Mesenchymal stem cell (in vitro differentiated cells and primary cell): ENCODE results near the gene RPS25.

ENCODE experiments used
- DNase-seq: peaks from one replicate; pipeline ENCODE4 v3.0.0-alpha.2; 2013
- H2AFZ ChIP-seq: one replicate; pipeline ENCODE4 v1.6.1; 2013; ENCODE audit warnings: low read depth, mild to moderate bottlenecking, control low read depth, inconsistent platforms, low read length, moderate library complexity
- H2AK5ac ChIP-seq: 2 replicates; pipeline ENCODE4 v1.6.1; 2013; ENCODE audit warnings: low read length, moderate library complexity, mild to moderate bottlenecking, inconsistent platforms; ENCODE audit not compliant: severe bottlenecking
- H2BK120ac ChIP-seq: one replicate; pipeline ENCODE4 v1.6.1; 2013; ENCODE audit warnings: low read depth, mild to moderate bottlenecking, inconsistent platforms, low read length, moderate library complexity
- H2BK12ac ChIP-seq, 2 experiments: one replicate each; pipeline ENCODE4 v1.6.1; 2013; ENCODE audit warnings: inconsistent platforms in 2 of 2, low read length in 2 of 2, mild to moderate bottlenecking in 2 of 2, moderate library complexity in 2 of 2, control low read depth in 1 of 2
- H2BK15ac ChIP-seq: one replicate; pipeline ENCODE4 v1.6.1; 2013; ENCODE audit warnings: mild to moderate bottlenecking, low read depth, inconsistent platforms; ENCODE audit not compliant: poor library complexity, severe bottlenecking
- H2BK5ac ChIP-seq: 2 replicates; pipeline ENCODE4 v1.6.1; 2013; ENCODE audit warnings: low read depth, mild to moderate bottlenecking, low read length, control low read depth, inconsistent platforms; ENCODE audit not compliant: poor library complexity, severe bottlenecking
- H3K14ac ChIP-seq, 2 experiments: one replicate each; pipeline ENCODE4 v1.6.1; 2013; ENCODE audit warnings: inconsistent platforms in 2 of 2, low read length in 2 of 2, control low read depth in 1 of 2, mild to moderate bottlenecking in 1 of 2, moderate library complexity in 1 of 2
- H3K18ac ChIP-seq, 2 experiments: one replicate each; pipeline ENCODE4 v1.6.1; 2013; ENCODE audit warnings: inconsistent platforms in 2 of 2, low read length in 2 of 2, control low read depth in 1 of 2, low read depth in 1 of 2, mild to moderate bottlenecking in 1 of 2
- H3K23ac ChIP-seq, 2 experiments: one replicate each; pipeline ENCODE4 v1.6.1; 2013; ENCODE audit warnings: inconsistent platforms in 2 of 2, low read length in 2 of 2, mild to moderate bottlenecking in 2 of 2, moderate library complexity in 2 of 2, control low read depth in 1 of 2
- H3K27ac ChIP-seq: 2 replicates; pipeline ENCODE4 v1.5.1; 2013; ENCODE audit warnings: mild to moderate bottlenecking, moderate library complexity, low read length, control low read depth, inconsistent platforms; ENCODE audit not compliant: poor library complexity, severe bottlenecking
- H3K27me3 ChIP-seq, 2 experiments: 2 replicates each; pipeline versions ENCODE4 v1.6.1 to v1.7.0; 2013; ENCODE audit warnings: low read length in 2 of 2, mild to moderate bottlenecking in 2 of 2, moderate library complexity in 2 of 2, control low read depth in 1 of 2, inconsistent platforms in 1 of 2; ENCODE audit not compliant: control insufficient read depth in 1 of 2, insufficient read depth in 1 of 2
- H3K36me3 ChIP-seq, 2 experiments: 2 replicates each; pipeline versions ENCODE4 v1.6.1 to v1.7.0; 2013; ENCODE audit warnings: low read length in 2 of 2, control low read depth in 1 of 2, inconsistent platforms in 1 of 2, low read depth in 1 of 2, mild to moderate bottlenecking in 1 of 2; ENCODE audit not compliant: insufficient read depth in 2 of 2, control insufficient read depth in 1 of 2
- H3K4ac ChIP-seq, 2 experiments: one replicate each; pipeline ENCODE4 v1.6.1; 2013; ENCODE audit warnings: inconsistent platforms in 2 of 2, low read length in 2 of 2, mild to moderate bottlenecking in 2 of 2, moderate library complexity in 2 of 2, control low read depth in 1 of 2, low read depth in 1 of 2
- H3K4me1 ChIP-seq: 2 replicates; pipeline ENCODE4 v1.6.1; 2013; ENCODE audit warnings: low read depth, low read length, control low read depth; ENCODE audit not compliant: control insufficient read depth, insufficient read depth
- H3K4me2 ChIP-seq: 2 replicates; pipeline ENCODE4 v1.6.1; 2013; ENCODE audit warnings: low read length, mild to moderate bottlenecking, inconsistent platforms; ENCODE audit not compliant: poor library complexity, severe bottlenecking
- H3K4me3 ChIP-seq, 2 experiments: 2 replicates each; pipeline versions ENCODE4 v1.5.1 to v1.7.0; 2013; ENCODE audit warnings: low read length in 2 of 2, mild to moderate bottlenecking in 2 of 2, control low read depth in 1 of 2, low read depth in 1 of 2; ENCODE audit not compliant: insufficient read depth in 1 of 2
- H3K79me1 ChIP-seq: replicated peaks from 2 replicates; pipeline ENCODE4 v1.6.1; 2013; ENCODE audit warnings: mild to moderate bottlenecking, control low read depth, low read length, inconsistent platforms; ENCODE audit not compliant: poor library complexity, severe bottlenecking
- H3K9ac ChIP-seq: 2 replicates; pipeline ENCODE4 v1.7.0; 2013; ENCODE audit warnings: mild to moderate bottlenecking, low read length, moderate library complexity
- H3K9me3 ChIP-seq: 2 replicates; pipeline ENCODE4 v1.7.0; 2013; ENCODE audit warnings: mild to moderate bottlenecking, low read length; ENCODE audit not compliant: control insufficient read depth
- H4K8ac ChIP-seq: one replicate; pipeline ENCODE4 v1.6.1; 2013; ENCODE audit warnings: inconsistent platforms, mild to moderate bottlenecking, low read length, moderate library complexity
- H4K91ac ChIP-seq: one replicate; pipeline ENCODE4 v1.6.1; 2013; ENCODE audit warnings: mild to moderate bottlenecking, low read length, inconsistent platforms
- WGBS: methylation state at CpG from one replicate; pipeline ENCODE4 v1.1.7; 2013; ENCODE audit warnings: mixed read lengths; 5-methylcytosine and 5-hydroxymethylcytosine counted together

The RPS25 gene

GRCh38 chr11:119056421-119056999 lies 38.4 kb upstream of the RPS25 start:
- peak overlapping the region; percentile 21 for H2AK5ac ChIP-seq
- under 1% methylated on average over 32 of the region's 48 CpGs for WGBS
- H3K18ac ChIP-seq: peak overlapping the region; percentile 52 to 95
- peak overlapping the region; percentile 91 to 95 for H3K4me3 ChIP-seq
- peak overlapping the region in 1 of 2 experiments; percentile 98 for H3K14ac ChIP-seq
- no peaks in the 10 kb centered on the region for H3K27me3 ChIP-seq
- peaks cover 15% of the 10 kb centered on the region for H3K4me1 ChIP-seq
- H3K9ac ChIP-seq: peak overlapping the region; percentile 94
- no peaks in the 10 kb centered on the region for H3K9me3 ChIP-seq
- peak overlapping the region; percentile 51 for H3K27ac ChIP-seq
- H2AFZ ChIP-seq: peak overlapping the region; percentile 92
- H2BK5ac ChIP-seq: peak overlapping the region; percentile 71
- peaks cover 38 to 43% of the 10 kb centered on the region in 2 experiments for H3K36me3 ChIP-seq
- DNase-seq: peak; percentile 19
- H3K4ac ChIP-seq: peak overlapping the region; percentile 67 to 82
- H2BK15ac ChIP-seq: no peak overlapping the region
- H3K79me1 ChIP-seq: peaks cover 42% of the 10 kb centered on the region
- peak overlapping the region in 1 of 2 experiments; percentile 94 for H3K23ac ChIP-seq
- H4K91ac ChIP-seq: peak overlapping the region; percentile 62
- peak overlapping the region; percentile 76 for H3K4me2 ChIP-seq
- H2BK120ac ChIP-seq: peak overlapping the region; percentile 8
- H2BK12ac ChIP-seq: peak overlapping the region in 1 of 2 experiments; percentile 17
- H4K8ac ChIP-seq: peak overlapping the region; percentile 57

GRCh38 chr11:119055901-119056300 lies 37.8 kb upstream of the RPS25 start:
- DNase-seq: peak; percentile 53
- WGBS: 56% methylated on average over 6 of the region's 6 CpGs
- peaks cover 44% of the 10 kb centered on the region for H3K79me1 ChIP-seq

GRCh38 chr11:119054418-119054817 lies 36.3 kb upstream of the RPS25 start:
- Histone ChIP-seq H3K18ac (no peak overlapping the region), H3K4me3 (no peak overlapping the region), H3K4ac (no peak overlapping the region), H3K36me3 (peaks cover 51 to 62% of the 10 kb centered on the region in 2 experiments), H2BK12ac (no peak overlapping the region), H3K27me3 (no peaks in the 10 kb centered on the region), H4K91ac (no peak overlapping the region), H3K27ac (no peak overlapping the region), H2AFZ (no peak overlapping the region), H3K9ac (no peak overlapping the region), H4K8ac (no peak overlapping the region), H3K4me2 (no peak overlapping the region), H2BK5ac (no peak overlapping the region), H2BK15ac (no peak overlapping the region), H2AK5ac (no peak overlapping the region), H2BK120ac (no peak overlapping the region), H3K23ac (no peak overlapping the region), H3K14ac (no peak overlapping the region), H3K4me1 (peaks cover 15% of the 10 kb centered on the region), H3K9me3 (no peaks in the 10 kb centered on the region), H3K79me1 (peaks cover 47% of the 10 kb centered on the region)
- 94% methylated on average over 10 of the region's 10 CpGs for WGBS
- no peak for DNase-seq

More at GRCh38 chr11:119055901-119056300, 37.8 kb upstream of the RPS25 start:
- Histone ChIP-seq H2AK5ac (no peak overlapping the region), H3K9ac (peak overlapping the region; percentile 94), H2BK120ac (no peak overlapping the region), H3K27me3 (no peaks in the 10 kb centered on the region), H4K91ac (peak overlapping the region; percentile 59), H3K4me3 (peak overlapping the region; percentile 91 to 95), H3K14ac (no peak overlapping the region), H2BK15ac (no peak overlapping the region), H3K4me1 (peaks cover 15% of the 10 kb centered on the region), H3K27ac (peak overlapping the region; percentile 44), H3K36me3 (peaks cover 44 to 47% of the 10 kb centered on the region in 2 experiments), H4K8ac (peak overlapping the region; percentile 17), H3K23ac (no peak overlapping the region), H3K18ac (no peak overlapping the region), H3K4ac (peak overlapping the region in 1 of 2 experiments; percentile 2), H2BK5ac (no peak overlapping the region), H2BK12ac (no peak overlapping the region), H3K4me2 (peak overlapping the region; percentile 76), H2AFZ (peak overlapping the region; percentile 92), H3K9me3 (no peaks in the 10 kb centered on the region)

GRCh38 chr11:119052163-119052814 lies 34.1 kb upstream of the RPS25 start:
- no peak overlapping the region for H2BK5ac ChIP-seq
- peaks cover 72 to 83% of the 10 kb centered on the region in 2 experiments for H3K36me3 ChIP-seq
- H4K91ac ChIP-seq: no peak overlapping the region
- no peak overlapping the region for H3K9ac ChIP-seq
- no peak overlapping the region for H3K4ac ChIP-seq
- H3K27me3 ChIP-seq: no peaks in the 10 kb centered on the region
- H3K18ac ChIP-seq: no peak overlapping the region
- peaks cover 10% of the 10 kb centered on the region for H3K4me1 ChIP-seq
- peaks cover 46% of the 10 kb centered on the region for H3K79me1 ChIP-seq
- no peak overlapping the region for H2BK120ac ChIP-seq
- no peak overlapping the region for H3K14ac ChIP-seq
- no peaks in the 10 kb centered on the region for H3K9me3 ChIP-seq
- no peak overlapping the region for H3K4me2 ChIP-seq
- no peak overlapping the region for H3K4me3 ChIP-seq
- H3K23ac ChIP-seq: no peak overlapping the region
- H2BK12ac ChIP-seq: no peak overlapping the region
- H2AFZ ChIP-seq: no peak overlapping the region
- H2AK5ac ChIP-seq: no peak overlapping the region
- WGBS: 97% methylated on average over 22 of the region's 23 CpGs
- no peak overlapping the region for H2BK15ac ChIP-seq
- DNase-seq: no peak
- H3K27ac ChIP-seq: no peak overlapping the region
- no peak overlapping the region for H4K8ac ChIP-seq
